ENCODE results near the gene CTXND2.
"Not testable (repeated sequence)": the region's sequence is repeated elsewhere in the genome, so short reads cannot be mapped to it uniquely, and the experiment has no call there.

The CTXND2 gene

GRCh38 chr1:150887018-150887417, at the start of gene CTXND2:
TSS of gene CTXND2 (plus strand) at chr1:150887136. CDS start at chr1:150912315, 25,179 bp downstream.
- DNase-seq = no peak

GRCh38 chr1:150840850-150841249, 46.1 kb upstream of the CTXND2 start:
- not testable (repeated sequence) for DNase-seq

- no peak for DNase-seq
These were observed 45.3 kb upstream of the CTXND2 start for GRCh38 chr1:150841626-150842025.

GRCh38 chr1:150842343-150842742, 44.6 kb upstream of the CTXND2 start:
- DNase-seq = no peak

GRCh38 chr1:150842964-150843363, 44.0 kb upstream of the CTXND2 start:
- no peak for DNase-seq

GRCh38 chr1:150843474-150843873, 43.5 kb upstream of the CTXND2 start:
- no peak for DNase-seq

GRCh38 chr1:150846473-150847146, 40.3 kb upstream of the CTXND2 start:
- DNase-seq = no peak

- not testable (repeated sequence) for DNase-seq
These were observed 36.1 kb upstream of the CTXND2 start for GRCh38 chr1:150850801-150851362.

GRCh38 chr1:150852734-150853133, 34.2 kb upstream of the CTXND2 start:
- DNase-seq = not testable (repeated sequence)

- DNase-seq = no peak
These were observed 23.2 kb upstream of the CTXND2 start for GRCh38 chr1:150863724-150864123.

- not testable (repeated sequence) for DNase-seq
These were observed 22.7 kb upstream of the CTXND2 start for GRCh38 chr1:150864200-150864599.

GRCh38 chr1:150869683-150870082, 17.3 kb upstream of the CTXND2 start:
- no peak for DNase-seq

GRCh38 chr1:150872572-150872971, 14.4 kb upstream of the CTXND2 start:
- DNase-seq = no peak

- DNase-seq = no peak
These were observed 13.4 kb upstream of the CTXND2 start for GRCh38 chr1:150873521-150873920.

GRCh38 chr1:150874455-150875196, 12.3 kb upstream of the CTXND2 start:
- peak in 2 of 56 donors; percentile 0 to 1 for DNase-seq

- peak in 14 of 56 donors; percentile 1 to 52 (median 26) for DNase-seq
These were observed 11.5 kb upstream of the CTXND2 start for GRCh38 chr1:150875197-150876118.

- peak in 5 of 56 donors; percentile 47 to 88 (median 73) for DNase-seq
These were observed 10.8 kb upstream of the CTXND2 start for GRCh38 chr1:150876119-150876454.

GRCh38 chr1:150878931-150879330, 8.0 kb upstream of the CTXND2 start:
- not testable (repeated sequence) for DNase-seq

GRCh38 chr1:150881331-150882070, 5.4 kb upstream of the CTXND2 start:
- DNase-seq = no peak

GRCh38 chr1:150883121-150883520, 3.8 kb upstream of the CTXND2 start:
- DNase-seq = not testable (repeated sequence)

GRCh38 chr1:150888727-150889126, 1.8 kb downstream of the CTXND2 start:
- DNase-seq = no peak
